T-helper 2 cell (primary cell): ENCODE results near the gene SESTD1.
A peak's percentile ranks its signal among the peaks of the same experiment; 100 is the strongest.
"Not testable (repeated sequence)": the region's sequence is repeated elsewhere in the genome, so short reads cannot be mapped to it uniquely, and the experiment has no call there.

ENCODE experiments used
- DNase-seq, 5 experiments: peaks; one replicate each; pipeline versions ENCODE4 v3.0.0 to v3.0.0-alpha.2; 2012 to 2022

SESTD1 gene

DNA sequence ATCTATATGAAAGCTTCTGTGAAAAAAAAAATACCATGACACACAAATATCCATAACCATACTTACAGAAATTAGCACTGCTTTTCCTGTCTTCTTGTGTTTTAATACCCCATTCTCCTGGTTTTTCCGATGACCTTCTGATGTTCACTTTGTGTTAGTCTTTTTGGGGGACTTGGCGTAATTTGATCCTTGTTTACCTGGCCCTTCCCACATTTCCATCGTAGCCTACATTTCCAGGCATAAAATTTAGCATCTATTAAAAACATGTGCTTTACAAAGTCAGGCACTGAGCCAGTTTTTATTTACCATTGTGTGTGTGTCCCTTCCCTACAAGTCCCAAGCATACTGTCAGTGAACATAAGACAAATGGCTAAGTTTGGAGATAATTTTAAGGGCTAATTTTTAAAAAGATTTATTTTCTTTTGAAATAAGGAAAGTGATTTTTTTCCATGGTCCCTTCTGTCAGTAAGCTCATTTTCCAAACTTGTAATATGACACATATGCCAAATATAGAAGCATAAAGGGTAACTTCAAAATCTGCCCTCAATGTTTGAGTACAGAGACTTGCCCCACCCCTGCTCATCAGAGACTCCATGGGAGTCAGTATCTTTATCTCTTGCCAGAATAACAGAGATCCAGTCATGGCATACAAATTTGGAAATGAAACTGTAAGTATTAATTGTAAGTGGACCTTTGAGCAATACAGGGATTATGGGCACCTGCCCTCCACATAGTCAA is 27.3 kb downstream of the SESTD1 start:
- no peak for DNase-seq

DNA sequence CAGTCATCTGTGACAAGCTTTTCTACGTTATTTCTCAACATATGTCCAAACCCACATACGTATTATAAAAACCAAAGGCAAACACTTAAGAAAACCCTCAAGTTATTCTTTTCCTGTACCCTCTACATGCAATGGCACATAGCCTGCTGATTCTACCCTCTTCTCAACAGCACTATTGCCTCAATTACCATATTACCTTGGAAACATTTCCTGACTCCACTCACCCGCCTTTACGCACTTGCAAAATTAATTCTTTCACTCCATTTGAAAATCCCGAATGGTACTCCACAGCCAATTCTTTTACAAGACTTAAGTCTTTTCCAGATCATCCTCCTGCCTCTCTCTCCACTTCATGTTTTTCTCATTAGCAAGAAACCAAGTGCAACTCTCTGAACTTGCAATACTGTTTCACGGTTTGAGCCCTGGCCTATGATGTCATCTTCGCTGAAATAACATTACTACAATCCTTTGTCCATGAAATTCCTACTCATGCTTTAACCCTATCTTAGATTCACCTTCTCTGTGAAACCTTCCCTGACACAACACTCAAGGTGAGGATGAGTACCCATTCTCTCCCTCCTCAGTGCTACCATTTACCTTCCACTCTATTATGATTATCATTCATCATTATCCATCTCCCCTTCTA is 29.0 kb downstream of the SESTD1 start:
- no peak for DNase-seq

DNA sequence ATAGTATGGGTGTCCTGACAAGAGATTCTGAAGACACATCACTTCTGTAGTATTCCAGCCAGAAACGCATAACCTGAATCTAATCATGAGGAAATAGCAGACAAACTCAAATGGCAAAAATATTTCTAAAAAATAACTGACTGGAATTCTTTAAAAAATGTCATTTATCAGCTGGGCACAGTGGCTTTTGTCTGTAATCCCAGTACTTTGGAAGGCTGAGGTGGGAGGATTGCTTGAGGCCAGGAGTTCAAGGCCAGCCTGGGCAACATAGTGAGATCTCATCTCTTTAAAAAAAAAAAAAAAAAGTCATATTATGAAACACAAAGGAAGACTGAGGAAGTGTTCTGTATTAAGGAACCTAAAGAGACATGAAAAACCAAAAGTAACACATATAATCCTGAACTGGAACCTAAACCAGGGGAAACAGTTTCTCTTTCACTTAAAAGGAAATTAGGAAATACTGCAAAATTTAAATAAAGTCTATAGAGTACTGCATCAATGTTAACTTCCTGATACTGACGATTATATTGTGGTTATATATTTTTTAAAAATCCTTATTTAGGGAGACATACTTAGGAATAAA is 29.9 kb downstream of the SESTD1 start:
- no peak for DNase-seq

DNA sequence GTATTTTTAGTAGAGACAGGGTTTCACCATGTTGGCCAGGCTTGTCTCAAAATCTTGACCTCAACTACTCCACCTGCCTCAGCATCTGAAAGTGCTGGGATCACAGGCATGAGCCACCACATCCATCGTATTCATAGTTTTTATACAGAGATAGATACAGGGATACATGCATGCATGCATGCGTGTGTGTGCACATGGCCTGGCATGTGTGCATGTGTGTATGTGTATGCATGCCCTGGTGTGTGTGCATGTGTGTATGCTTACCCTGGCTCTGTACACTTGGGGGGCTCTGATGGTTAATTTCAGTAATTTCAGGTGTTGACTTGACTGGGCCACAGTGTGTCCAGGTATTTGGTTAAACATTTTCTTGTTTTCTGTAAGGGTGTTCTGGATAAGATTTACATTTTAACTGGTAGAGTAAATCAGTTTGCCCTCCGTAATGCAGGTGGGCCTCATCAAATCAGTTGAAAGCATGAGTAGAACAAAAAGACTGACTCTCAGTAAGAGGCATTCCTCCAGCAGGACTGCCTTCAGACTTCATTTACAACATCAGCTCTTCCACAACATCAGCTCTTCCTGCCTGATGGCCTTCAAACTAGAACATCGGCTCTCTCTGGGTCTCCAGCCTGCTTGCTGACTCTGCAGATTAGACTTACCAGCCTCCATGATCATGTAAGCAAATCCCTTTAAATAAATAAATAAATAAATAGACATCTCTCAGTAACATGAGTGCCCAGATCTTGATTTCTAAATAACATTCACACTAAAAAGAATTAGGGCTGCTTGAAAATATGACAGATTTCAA is 30.8 kb downstream of the SESTD1 start:
- no peak for DNase-seq

DNA sequence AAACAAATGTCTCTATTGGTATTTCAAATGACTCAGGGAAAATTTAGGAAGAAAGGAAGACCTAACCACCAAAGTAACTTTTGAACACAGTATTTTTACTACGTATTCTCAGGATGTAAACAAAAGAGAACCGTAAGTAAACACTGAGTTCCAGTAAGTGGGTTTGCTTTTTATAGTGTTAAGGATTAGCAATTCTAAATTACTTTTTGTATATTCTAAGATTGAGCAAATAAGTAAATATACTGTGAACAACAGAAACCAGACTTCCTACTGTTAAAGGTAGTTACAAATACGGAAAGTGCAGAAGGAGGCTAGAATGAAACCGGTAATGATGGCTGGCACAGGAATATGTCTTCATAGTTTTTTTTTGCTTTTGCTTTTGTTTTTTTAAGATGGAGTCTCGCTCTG is 31.5 kb downstream of the SESTD1 start:
- no peak for DNase-seq

DNA sequence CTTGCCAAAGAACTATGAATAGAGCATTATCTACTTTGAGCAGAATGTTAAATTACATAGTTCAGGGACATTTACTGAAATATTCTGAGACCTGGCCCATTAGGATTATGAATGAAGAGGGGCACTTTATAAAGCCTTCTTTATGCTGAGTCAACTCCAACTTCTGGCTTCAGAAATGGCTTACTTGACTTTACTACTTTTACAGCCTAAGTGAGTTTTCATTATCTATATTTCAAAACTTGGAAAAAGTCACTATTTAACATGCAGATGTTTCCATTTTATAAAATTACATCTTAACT is 37.7 kb downstream of the SESTD1 start:
- DNase-seq: no peak

DNA sequence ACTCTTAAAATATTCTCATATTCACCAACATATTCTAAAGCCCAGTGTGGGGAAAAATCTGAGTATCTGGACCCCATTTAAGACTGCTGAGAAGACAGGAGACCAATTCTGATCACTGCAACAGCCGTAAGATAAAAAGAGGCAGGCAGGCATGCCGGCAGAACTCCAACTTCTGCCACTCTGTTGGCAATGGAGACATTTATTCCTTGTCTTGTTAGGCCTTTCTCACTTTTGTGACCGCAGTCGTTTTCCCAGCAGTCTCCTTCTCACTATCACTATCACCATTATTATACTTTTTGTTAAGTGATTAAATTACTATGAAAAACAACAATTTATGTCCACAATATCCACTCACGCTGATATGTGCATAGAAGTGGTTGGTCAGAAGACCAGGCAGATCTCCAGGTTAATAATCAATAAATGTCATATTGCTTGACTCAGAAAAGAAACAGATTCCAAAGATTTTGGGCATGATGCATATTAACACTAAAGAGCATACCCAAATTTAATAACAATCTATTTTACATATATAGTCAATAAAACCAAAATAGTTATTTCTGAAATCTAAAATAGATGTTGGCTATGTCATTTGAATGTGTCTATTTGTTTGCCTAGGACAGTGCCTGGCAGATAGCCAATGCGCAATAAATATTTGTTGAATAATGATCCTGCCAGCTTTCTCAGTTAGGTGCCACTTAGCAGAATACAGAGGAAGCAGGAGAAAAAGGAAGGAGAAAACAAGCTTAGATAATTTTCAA is 38.2 kb downstream of the SESTD1 start:
- no peak for DNase-seq

DNA sequence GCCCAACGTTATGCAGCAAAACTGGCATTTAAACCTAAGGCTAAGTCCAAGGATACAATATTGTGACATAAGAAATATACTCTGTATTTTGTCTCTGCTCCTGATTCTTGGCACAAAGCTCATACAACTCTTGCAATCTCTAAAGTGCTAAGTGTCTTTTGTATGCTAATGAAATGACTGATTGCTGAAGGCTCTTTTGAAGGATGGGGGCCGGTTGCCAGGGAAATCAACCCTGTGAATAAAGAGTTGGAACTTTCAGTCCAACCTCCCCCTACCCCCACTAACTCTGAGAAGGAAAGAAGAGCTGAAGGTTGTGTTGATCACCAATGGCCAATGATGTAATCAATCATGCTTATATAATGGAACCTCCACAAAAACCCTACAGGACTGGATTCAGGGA is 40.3 kb downstream of the SESTD1 start:
- DNase-seq: no peak

DNA sequence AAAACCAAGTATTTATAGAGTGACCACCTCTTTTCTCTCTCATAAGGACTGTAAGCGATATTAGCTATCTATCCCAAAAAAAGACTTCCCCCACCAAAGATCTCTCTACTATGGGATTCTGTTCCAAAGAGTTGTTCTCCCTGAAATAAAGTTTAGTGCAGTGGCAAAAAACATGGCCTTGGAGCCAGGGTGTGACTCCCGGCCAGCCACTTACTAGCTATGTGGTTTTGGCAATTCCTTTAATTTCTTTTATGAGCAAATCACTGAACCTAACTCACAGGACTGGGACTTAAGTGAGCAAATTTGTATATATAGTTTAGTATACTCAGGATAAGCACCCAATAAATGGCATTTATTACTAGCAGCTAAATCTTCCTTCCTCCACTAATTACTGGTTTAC is 42.6 kb downstream of the SESTD1 start:
- DNase-seq: no peak

DNA sequence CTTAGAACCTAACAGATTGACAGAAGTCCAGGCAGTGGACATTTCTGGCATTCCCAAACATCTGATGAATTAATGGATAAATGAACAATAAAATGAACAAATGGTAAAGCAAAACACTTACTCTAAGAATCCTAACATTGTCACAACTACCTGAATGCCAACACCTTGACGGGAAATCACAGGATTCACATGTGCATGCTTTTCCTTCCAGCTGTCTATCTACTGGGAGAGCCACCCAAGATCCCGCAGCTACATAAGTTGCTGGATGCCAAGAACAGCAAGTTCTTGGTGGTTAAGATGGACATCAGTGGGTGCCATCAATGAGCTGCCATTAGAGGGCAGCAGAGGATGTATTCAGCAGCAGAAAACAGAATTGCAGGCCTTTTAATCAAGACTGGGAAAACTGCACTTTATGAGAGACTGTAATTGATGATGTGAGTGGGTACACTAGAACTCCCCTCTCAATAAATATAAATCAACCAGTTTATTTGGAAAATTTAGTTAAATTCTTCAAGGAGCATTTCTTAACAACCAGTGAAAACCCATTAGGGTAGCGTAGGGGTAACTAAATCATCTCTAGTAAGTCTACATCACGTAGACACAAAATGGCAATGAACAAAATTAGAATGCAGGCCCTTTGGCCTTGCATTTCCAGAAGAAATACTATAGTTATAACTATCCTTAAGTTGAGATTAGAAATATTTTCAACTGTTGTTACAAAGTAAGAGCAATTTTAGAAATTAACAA is 45.6 kb downstream of the SESTD1 start:
- DNase-seq: peak in 3 of 5 experiments; percentile 11 to 61 (median 21)

DNA sequence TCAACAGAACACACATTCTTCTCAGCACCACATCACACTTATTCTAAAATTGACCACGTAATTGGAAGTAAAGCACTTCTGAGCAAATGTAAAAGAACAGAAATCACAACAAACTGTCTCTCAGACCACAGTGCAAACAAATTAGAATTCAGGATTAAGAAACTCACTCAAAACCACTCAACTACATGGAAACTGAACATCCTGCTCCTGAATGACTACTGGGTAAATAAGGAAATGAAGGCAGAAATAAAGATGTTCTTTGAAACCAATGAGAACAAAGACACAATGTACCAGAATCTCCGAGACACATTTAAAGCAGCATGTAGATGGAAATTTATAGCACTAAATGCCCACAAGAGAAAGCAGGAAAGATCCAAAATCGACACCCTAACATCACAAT is 50.0 kb downstream of the SESTD1 start:
- DNase-seq: not testable (repeated sequence)

DNA sequence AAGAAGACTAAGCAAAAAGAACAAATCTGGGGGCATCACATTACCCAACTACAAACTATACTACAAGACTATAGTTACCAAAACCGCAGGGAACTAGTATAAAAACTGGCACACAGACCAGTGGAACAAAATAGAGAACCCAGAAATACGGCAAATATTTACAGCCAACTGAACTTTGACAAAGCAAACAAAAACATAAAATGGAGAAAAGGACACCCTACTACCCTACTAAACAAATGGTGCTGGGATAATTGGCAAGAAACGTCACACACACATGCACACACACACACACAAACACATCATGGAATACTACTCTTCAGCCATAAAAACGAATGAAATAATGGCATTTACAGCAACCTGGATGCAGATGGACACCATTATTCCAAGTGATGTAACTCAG is 53.3 kb downstream of the SESTD1 start:
- no peak for DNase-seq

DNA sequence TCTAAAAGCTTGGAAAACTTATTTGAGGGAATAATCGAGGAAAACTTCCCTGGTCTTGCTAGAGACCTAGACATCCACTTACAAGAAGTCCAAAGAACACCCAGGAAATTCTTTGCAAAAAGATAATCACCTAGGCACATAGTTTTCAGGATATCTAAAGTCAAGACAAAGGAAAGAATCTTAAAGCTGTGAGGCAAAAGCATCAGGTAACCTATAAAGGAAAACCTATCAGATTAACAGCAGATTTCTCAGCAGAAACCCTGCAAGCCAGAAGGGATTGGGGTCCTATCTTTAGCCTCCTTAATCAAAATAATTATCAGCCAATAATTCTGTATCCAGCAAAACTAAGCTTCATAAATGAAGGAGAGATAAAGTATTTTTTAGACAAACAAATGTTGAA is 56.4 kb downstream of the SESTD1 start:
- DNase-seq: not testable (repeated sequence)

DNA sequence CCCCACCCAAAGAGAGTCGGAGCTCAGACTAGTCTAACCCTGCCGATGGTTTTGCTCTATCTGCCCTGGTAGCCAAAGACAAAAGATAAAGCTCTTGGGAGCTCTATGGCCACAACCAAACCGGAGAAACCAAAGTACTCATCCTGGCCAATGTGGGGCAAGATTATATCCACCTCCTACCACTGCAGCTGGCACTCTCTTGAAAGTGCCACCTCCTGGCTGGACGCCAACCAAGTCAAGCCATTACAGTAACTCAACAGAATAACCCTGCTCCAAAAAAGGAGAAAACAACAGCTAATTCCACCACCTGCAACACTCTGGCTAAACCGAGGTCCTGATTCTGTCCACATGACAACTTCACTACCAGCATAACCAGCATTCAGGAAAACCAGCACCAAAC is 57.6 kb downstream of the SESTD1 start:
- no peak for DNase-seq

DNA sequence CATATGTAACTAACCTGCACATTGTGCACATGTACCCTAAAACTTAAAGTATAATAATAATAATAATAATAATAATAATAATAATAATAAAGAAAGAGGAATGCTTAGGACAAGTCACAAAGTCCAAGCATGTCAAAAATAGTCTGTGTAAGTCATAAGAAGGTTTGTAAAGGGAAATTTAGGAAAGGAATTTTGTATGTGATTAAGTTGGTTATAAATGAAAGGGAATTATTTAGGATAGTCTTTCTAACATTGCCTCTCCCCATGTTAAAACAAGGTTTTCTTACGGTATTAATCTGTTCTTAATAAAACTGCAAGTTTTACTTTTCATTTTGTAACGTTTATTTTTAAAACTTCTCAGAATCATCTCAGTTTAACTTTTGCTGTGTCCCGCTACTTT is 62.8 kb downstream of the SESTD1 start:
- no peak for DNase-seq

DNA sequence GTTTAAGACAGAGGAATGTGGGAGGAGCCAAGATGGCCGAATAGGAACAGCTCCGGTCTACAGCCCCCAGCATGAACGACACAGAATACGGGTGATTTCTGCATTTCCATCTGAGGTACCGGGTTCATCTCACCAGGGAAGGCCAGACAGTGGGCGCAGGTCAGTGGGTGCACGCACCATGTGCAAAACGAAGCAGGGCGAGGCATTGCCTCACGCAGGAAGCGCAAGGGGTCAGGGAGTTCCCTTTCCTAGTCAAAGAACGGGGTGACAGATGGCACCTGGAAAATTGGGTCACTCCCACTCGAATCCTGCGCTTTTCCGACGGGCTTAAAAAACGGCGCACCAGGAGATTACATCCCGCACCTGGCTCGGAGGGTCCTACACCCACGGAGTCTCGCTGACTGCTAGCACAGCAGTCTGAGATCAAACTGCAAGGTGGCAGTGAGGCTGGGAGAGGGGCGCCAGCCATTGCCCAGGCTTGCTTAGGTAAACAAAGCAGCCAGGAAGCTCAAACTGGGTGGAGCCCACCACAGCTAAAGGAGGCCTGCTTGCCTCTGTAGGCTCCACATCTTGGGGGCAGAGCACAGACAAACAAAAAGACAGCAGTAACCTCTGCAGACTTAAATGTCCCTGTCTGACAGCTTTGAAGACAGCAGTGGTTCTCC is 68.6 kb downstream of the SESTD1 start:
- not testable (repeated sequence) for DNase-seq

DNA sequence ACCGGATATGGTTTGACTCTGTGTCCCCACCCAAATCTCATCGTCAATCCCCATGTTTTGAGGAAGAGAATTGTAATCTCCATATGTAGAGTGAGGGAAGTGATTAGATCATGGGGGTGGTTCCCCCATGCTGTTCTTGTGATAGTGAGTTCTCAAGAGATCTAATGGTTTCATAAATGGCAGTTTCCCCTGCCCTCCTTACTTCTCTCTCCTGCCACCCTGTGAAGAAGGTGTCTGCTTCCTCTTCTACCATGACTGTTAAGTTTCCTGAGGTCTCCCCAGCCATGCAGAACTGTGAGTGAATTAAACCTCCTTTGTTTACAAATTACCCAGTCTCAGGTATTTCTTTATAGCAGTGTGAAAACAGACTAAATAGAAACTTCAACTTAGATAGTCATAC is 69.5 kb downstream of the SESTD1 start:
- DNase-seq: no peak

DNA sequence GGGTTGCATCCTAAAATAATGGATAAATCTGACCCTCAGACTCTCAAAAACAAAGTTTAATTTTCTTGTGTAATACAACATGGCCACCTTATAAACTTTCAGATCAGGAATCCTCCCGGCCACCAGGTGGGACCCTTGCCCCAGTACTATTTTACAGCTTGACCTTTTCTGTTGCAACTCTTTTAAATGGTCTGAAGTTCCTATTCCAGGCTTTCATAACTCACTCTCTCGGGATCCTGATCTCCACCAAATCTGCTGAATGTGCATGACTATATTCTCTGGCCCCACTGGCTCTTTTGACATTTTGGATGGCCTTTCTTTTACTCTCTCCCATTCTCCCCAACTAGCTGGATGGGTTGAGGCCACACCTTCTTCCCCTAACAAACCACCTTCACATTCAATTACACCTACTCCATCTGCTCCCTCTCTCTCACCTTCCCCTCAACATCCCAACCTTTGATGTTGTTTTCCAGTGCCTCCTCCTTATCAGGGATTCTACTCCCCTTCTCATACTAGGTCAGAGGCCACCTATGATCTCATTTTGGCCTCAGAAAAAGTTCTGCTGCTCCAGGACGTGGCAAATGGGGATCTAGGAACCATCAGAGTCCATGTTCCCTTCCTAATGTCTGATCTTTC is 70.8 kb downstream of the SESTD1 start:
- no peak for DNase-seq

DNA sequence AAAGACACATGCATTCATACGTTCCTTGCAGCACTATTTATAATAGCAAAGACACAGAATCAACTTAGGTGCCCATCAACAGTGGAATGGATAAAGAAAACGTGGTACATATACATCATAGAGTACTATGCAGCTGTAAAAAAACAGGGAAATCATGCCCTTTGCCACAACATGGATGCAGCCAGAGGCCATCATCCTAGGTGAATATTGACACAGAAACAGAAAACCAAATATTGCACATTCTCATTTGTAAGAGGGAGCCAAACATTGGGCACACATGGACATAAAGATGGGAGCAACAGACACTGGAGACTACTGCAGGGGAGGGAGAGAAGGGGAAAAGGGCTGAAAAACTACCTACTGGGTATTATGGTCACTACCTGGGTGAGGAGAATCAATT is 73.5 kb downstream of the SESTD1 start:
- no peak for DNase-seq

DNA sequence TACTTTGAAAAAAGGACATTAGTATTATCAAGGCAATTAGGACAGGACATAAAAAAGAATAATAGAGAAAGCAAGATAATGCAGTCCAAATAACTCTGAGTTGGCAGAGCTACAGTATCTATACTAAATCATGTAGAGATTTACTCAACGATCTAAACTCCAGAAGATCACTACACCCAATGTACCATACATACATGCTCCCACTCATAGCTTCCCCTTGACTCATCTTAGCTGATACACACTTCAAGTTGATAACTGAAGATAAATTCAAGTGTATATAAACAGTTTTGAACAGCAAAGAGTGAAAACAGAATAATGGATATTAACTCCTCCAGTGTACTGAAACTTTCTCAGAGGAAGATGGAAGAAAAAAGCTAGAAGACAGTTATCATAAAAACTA is 78.5 kb downstream of the SESTD1 start:
- DNase-seq: no peak

DNA sequence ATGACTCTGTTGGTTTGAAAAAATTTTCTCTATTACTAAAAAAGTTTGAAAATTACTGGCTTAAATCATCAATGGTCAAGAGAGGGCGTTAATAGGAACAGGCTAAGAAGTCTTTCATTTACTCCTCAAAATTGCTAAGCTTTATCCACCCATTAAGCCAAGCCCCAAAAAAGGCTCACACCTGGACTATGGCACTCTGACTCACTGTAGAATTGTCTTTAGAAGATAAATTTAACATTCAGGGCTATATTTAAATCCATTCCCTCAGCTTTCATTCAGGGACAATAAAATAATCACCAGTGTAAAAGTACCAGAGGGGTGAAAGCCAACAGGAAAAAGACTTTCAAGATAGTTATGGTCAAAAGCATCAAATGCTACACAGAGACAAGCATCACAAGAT is 80.0 kb downstream of the SESTD1 start:
- DNase-seq: no peak
